HG02798 (cell line): ENCODE data around the gene SUFU.

Experiments
- ATAC-seq: cut with Tn5 transposase; IDR thresholded peaks from one replicate; pipeline ENCODE4 v1.9.1; 2021; ENCODE audit warnings: mild to moderate bottlenecking; ENCODE audit not compliant: unreplicated experiment, poor library complexity

Gene SUFU

GRCh38 chr10:102585026-102585425 is 81.3 kb downstream of the SUFU start:
- no peak for ATAC-seq

- ATAC-seq: no peak
Observed at GRCh38 chr10:102586858-102587257, 83.1 kb downstream of the SUFU start.

GRCh38 chr10:102588875-102589274 is 85.1 kb downstream of the SUFU start:
- ATAC-seq: no peak

- no peak for ATAC-seq
Observed at GRCh38 chr10:102593074-102593803, 89.5 kb downstream of the SUFU start.

GRCh38 chr10:102593804-102594079 is 90.0 kb downstream of the SUFU start:
- ATAC-seq: no peak

GRCh38 chr10:102595293-102595692 is 91.5 kb downstream of the SUFU start:
- ATAC-seq: no peak

- ATAC-seq: no peak
Observed at GRCh38 chr10:102595897-102596296, 92.1 kb downstream of the SUFU start.

- peak; percentile 57 for ATAC-seq
Observed at GRCh38 chr10:102596506-102596971, 92.8 kb downstream of the SUFU start.

- ATAC-seq: no peak
Observed at GRCh38 chr10:102597131-102597991, 93.6 kb downstream of the SUFU start.

GRCh38 chr10:102598243-102598642 is 94.5 kb downstream of the SUFU start:
- ATAC-seq: no peak

- no peak for ATAC-seq
Observed at GRCh38 chr10:102599565-102600327, 96.0 kb downstream of the SUFU start.

- ATAC-seq: no peak
Observed at GRCh38 chr10:102600816-102601215, 97.0 kb downstream of the SUFU start.

- ATAC-seq: no peak
Observed at GRCh38 chr10:102601639-102602038, 97.9 kb downstream of the SUFU start.

GRCh38 chr10:102602272-102603045 is 98.7 kb downstream of the SUFU start:
- ATAC-seq: no peak

- no peak for ATAC-seq
Observed at GRCh38 chr10:102603946-102604345, 100.2 kb downstream of the SUFU start.

GRCh38 chr10:102604439-102604841 is 100.7 kb downstream of the SUFU start:
- ATAC-seq: no peak

GRCh38 chr10:102605712-102606111 is 101.9 kb downstream of the SUFU start:
- ATAC-seq: no peak

GRCh38 chr10:102608487-102608886 is 104.7 kb downstream of the SUFU start:
- no peak for ATAC-seq

- no peak for ATAC-seq
Observed at GRCh38 chr10:102610441-102610887, 106.7 kb downstream of the SUFU start.

- no peak for ATAC-seq
Observed at GRCh38 chr10:102611514-102612087, 107.8 kb downstream of the SUFU start.
